ENCODE data around the gene JUND.

Gene JUND

GRCh38 chr19:18322318-18322758 lies 40.9 kb upstream of the JUND start:
- no peak for TF ChIP-seq SUZ12 (IDR thresholded peaks at IDR 0.05; ENCODE audit: extremely low read depth, insufficient read depth, insufficient read length)
- no peak for TF ChIP-seq ZNF274 (IDR thresholded peaks at IDR 0.05; ENCODE audit: low read depth, low read length)
- TF ChIP-seq YY1 (IDR thresholded peaks at IDR 0.05; ENCODE audit: insufficient read depth, insufficient read length), result no peak
- peak overlapping the region; percentile 98 for H3K4me3 ChIP-seq (ENCODE audit: insufficient read length, low read depth)
- H3K27me3 ChIP-seq (ENCODE audit: insufficient read depth, insufficient read length), result no peaks in the 10 kb centered on the region
- H3K36me3 ChIP-seq (ENCODE audit: insufficient read depth, insufficient read length, low read length), result peaks cover 30% of the 10 kb centered on the region
- peak overlapping the region; percentile 100 for H3K9ac ChIP-seq (ENCODE audit: insufficient read length, low read depth)
- H3K4me1 ChIP-seq (ENCODE audit: insufficient read depth, insufficient read length), result peaks cover 20% of the 10 kb centered on the region
- DNase-seq (ENCODE audit: low read depth, low spot score), result no peak
- H3K9me3 ChIP-seq (ENCODE audit: insufficient read depth, low read length), result no peaks in the 10 kb centered on the region

GRCh38 chr19:18321734-18322102 lies 40.3 kb upstream of the JUND start:
- no peak for DNase-seq (ENCODE audit: low read depth, low spot score)
- no peaks in the 10 kb centered on the region for H3K9me3 ChIP-seq (ENCODE audit: insufficient read depth, low read length)
- peak overlapping the region; percentile 100 for H3K9ac ChIP-seq (ENCODE audit: insufficient read length, low read depth)
- H3K27me3 ChIP-seq (ENCODE audit: insufficient read depth, insufficient read length), result no peaks in the 10 kb centered on the region
- H3K36me3 ChIP-seq (ENCODE audit: insufficient read depth, insufficient read length, low read length), result peaks cover 30% of the 10 kb centered on the region
- peak overlapping the region; percentile 98 for H3K4me3 ChIP-seq (ENCODE audit: insufficient read length, low read depth)
- TF ChIP-seq YY1 (IDR thresholded peaks at IDR 0.05; ENCODE audit: insufficient read depth, insufficient read length) (no peak), ZNF274 (IDR thresholded peaks at IDR 0.05; ENCODE audit: low read depth, low read length) (no peak), SUZ12 (IDR thresholded peaks at IDR 0.05; ENCODE audit: extremely low read depth, insufficient read depth, insufficient read length) (no peak)
- peaks cover 20% of the 10 kb centered on the region for H3K4me1 ChIP-seq (ENCODE audit: insufficient read depth, insufficient read length)

DNA sequence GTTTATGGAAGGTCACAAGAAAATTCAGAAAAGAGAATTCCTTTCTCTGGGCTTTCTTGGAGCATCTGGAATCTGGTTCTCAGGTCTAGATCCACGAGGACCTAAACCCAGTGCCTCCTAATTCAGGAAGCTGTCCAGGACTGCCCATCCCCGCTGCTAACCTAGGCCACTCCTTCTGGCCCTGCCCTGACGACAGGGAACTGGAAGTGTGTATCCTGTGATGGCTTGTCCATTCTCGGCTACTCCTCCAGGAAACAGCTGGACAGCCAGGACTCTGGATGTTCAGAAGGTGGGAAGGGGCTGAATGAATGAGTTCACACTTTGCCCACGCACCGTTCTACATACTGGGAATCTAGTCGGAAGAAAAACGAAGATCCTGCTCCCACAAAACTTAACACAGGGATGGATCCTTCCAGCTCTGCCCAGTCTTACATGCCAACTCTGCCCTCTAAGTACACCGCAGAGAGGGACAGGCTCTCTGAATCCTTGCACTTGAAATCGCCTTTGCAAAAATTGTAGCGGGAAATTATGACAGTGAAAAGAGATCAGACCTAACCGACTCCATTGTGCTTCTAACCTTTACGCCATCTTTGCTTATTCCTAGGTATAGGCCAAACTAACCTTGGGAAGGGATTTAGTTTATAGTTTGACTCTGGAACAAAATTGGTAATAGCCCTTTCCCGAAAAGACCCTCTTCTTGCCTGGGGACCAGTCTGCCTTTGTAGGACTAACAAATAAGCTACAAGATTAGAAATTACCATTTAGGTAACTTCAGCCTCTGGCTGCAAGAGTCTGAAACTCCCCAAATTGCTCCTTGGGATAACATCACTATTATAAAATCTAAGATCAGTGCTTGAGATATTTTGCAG lies 39.7 kb upstream of the JUND start:
- peak overlapping the region; percentile 98 for H3K4me3 ChIP-seq (ENCODE audit: insufficient read length, low read depth)
- no peaks in the 10 kb centered on the region for H3K27me3 ChIP-seq (ENCODE audit: insufficient read depth, insufficient read length)
- no peaks in the 10 kb centered on the region for H3K9me3 ChIP-seq (ENCODE audit: insufficient read depth, low read length)
- peaks cover 31% of the 10 kb centered on the region for H3K36me3 ChIP-seq (ENCODE audit: insufficient read depth, insufficient read length, low read length)
- peak overlapping the region; percentile 100 for H3K9ac ChIP-seq (ENCODE audit: insufficient read length, low read depth)
- TF ChIP-seq SUZ12 (IDR thresholded peaks at IDR 0.05; ENCODE audit: extremely low read depth, insufficient read depth, insufficient read length), result no peak
- no peak for TF ChIP-seq YY1 (IDR thresholded peaks at IDR 0.05; ENCODE audit: insufficient read depth, insufficient read length)
- no peak for TF ChIP-seq ZNF274 (IDR thresholded peaks at IDR 0.05; ENCODE audit: low read depth, low read length)
- H3K4me1 ChIP-seq (ENCODE audit: insufficient read depth, insufficient read length), result peaks cover 20% of the 10 kb centered on the region
- DNase-seq (ENCODE audit: low read depth, low spot score), result no peak

DNA sequence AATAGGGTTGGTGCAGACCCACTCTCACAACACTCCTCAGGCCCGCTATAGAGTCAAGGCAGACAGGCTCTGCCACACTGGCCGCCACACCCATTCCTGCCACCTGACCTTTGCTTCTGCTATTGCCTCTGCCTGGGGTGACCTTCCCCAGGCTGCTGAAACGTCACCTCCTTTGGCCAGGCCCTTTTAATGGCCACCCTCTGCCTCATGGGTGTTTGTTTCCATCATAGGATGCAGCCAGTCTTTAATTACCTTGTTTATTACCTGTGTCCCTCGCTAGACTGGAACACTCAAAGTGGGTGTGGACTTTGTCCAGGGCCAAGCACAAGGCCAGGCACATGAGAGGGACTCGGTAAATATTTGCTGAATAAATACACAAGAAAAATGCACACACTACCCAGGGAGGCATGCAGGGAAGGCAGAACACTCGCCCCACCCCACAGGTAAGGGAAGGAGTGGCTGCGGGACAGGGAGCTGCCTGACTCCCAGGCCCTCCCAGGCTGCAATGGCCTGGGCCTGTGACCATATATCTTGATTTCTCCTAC lies 38.2 kb upstream of the JUND start:
- no peak for DNase-seq (ENCODE audit: low read depth, low spot score)
- no peaks in the 10 kb centered on the region for H3K27me3 ChIP-seq (ENCODE audit: insufficient read depth, insufficient read length)
- no peak overlapping the region for H3K4me3 ChIP-seq (ENCODE audit: insufficient read length, low read depth)
- H3K36me3 ChIP-seq (ENCODE audit: insufficient read depth, insufficient read length, low read length), result peaks cover 43% of the 10 kb centered on the region
- no peaks in the 10 kb centered on the region for H3K9me3 ChIP-seq (ENCODE audit: insufficient read depth, low read length)
- H3K9ac ChIP-seq (ENCODE audit: insufficient read length, low read depth), result peak overlapping the region; percentile 11
- TF ChIP-seq SUZ12 (IDR thresholded peaks at IDR 0.05; ENCODE audit: extremely low read depth, insufficient read depth, insufficient read length) (no peak), YY1 (IDR thresholded peaks at IDR 0.05; ENCODE audit: insufficient read depth, insufficient read length) (no peak), ZNF274 (IDR thresholded peaks at IDR 0.05; ENCODE audit: low read depth, low read length) (no peak)
- H3K4me1 ChIP-seq (ENCODE audit: insufficient read depth, insufficient read length), result peaks cover 20% of the 10 kb centered on the region

- no peaks in the 10 kb centered on the region for H3K27me3 ChIP-seq (ENCODE audit: insufficient read depth, insufficient read length)
- peaks cover 57% of the 10 kb centered on the region for H3K36me3 ChIP-seq (ENCODE audit: insufficient read depth, insufficient read length, low read length)
- H3K9me3 ChIP-seq (ENCODE audit: insufficient read depth, low read length), result no peaks in the 10 kb centered on the region
- H3K4me3 ChIP-seq (ENCODE audit: insufficient read length, low read depth), result no peak overlapping the region
- H3K4me1 ChIP-seq (ENCODE audit: insufficient read depth, insufficient read length), result peaks cover 16% of the 10 kb centered on the region
- TF ChIP-seq SUZ12 (IDR thresholded peaks at IDR 0.05; ENCODE audit: extremely low read depth, insufficient read depth, insufficient read length) (no peak), YY1 (IDR thresholded peaks at IDR 0.05; ENCODE audit: insufficient read depth, insufficient read length) (no peak), ZNF274 (IDR thresholded peaks at IDR 0.05; ENCODE audit: low read depth, low read length) (no peak)
- H3K9ac ChIP-seq (ENCODE audit: insufficient read length, low read depth), result peak overlapping the region; percentile 9
- no peak for DNase-seq (ENCODE audit: low read depth, low spot score)
Observed at GRCh38 chr19:18317961-18318800, 36.8 kb upstream of the JUND start.

DNA sequence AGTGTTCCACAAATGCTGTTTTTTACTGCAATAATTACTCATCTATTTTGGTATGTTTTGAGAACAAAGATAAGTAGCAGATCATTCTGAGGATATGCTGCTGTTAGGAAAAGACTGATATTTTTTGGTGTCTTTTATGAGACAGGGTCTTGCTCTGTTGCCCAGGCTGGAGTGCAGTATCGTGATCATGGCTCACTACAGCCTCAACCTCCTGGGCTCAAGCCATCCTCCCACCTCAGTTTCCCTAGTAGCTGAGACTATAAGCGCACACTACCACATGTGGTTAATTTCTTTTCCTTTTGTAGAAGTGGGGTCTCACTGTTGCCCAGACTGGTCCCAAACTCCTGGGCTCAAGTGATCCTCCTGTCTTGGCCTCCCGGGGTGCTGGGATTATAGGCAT lies 32.0 kb upstream of the JUND start:
- H3K9me3 ChIP-seq (ENCODE audit: insufficient read depth, low read length), result no peaks in the 10 kb centered on the region
- no peak for DNase-seq (ENCODE audit: low read depth, low spot score)
- peaks cover 80% of the 10 kb centered on the region for H3K36me3 ChIP-seq (ENCODE audit: insufficient read depth, insufficient read length, low read length)
- no peak for TF ChIP-seq YY1 (IDR thresholded peaks at IDR 0.05; ENCODE audit: insufficient read depth, insufficient read length)
- TF ChIP-seq SUZ12 (IDR thresholded peaks at IDR 0.05; ENCODE audit: extremely low read depth, insufficient read depth, insufficient read length), result no peak
- TF ChIP-seq ZNF274 (IDR thresholded peaks at IDR 0.05; ENCODE audit: low read depth, low read length), result no peak
- no peaks in the 10 kb centered on the region for H3K27me3 ChIP-seq (ENCODE audit: insufficient read depth, insufficient read length)
- no peak overlapping the region for H3K4me3 ChIP-seq (ENCODE audit: insufficient read length, low read depth)
- H3K9ac ChIP-seq (ENCODE audit: insufficient read length, low read depth), result no peak overlapping the region
- peaks cover 16% of the 10 kb centered on the region for H3K4me1 ChIP-seq (ENCODE audit: insufficient read depth, insufficient read length)

Measured in NT2/D1 (cell line).